Upper lobe of right lung (tissue), 1 donor: ENCODE results near the gene HOXD9. TPM values are rescaled to one million over a fixed set of nuclear protein-coding genes. Genes with fewer than 3 reads are reported as not detected.
A peak's percentile ranks its signal among the peaks of the same experiment; 100 is the strongest.

Experiments used
- ATAC-seq: fragments of 200-7000 bp; cut with Tn5 transposase; one replicate; pipeline ENCODE4 v1.9.1; 2020; ENCODE audit warnings: mild to moderate bottlenecking, moderate library complexity
- DNase-seq: peaks from one replicate; pipeline ENCODE4 v3.0.0-alpha.2; 2020
- H3K27ac ChIP-seq: fragments of 200-600 bp; one replicate; pipeline ENCODE4 v1.8.0; 2022
- H3K27me3 ChIP-seq: fragments of 200-600 bp; one replicate; pipeline ENCODE4 v1.8.0; 2022; ENCODE audit warnings: mild to moderate bottlenecking
- H3K36me3 ChIP-seq: fragments of 200-600 bp; one replicate; pipeline ENCODE4 v1.8.0; 2022
- H3K4me1 ChIP-seq: fragments of 200-600 bp; one replicate; pipeline ENCODE4 v1.8.0; 2022
- H3K4me3 ChIP-seq: fragments of 200-600 bp; one replicate; pipeline ENCODE4 v1.8.0; 2022; ENCODE audit warnings: mild to moderate bottlenecking
- H3K9me3 ChIP-seq: fragments of 200-600 bp; one replicate; pipeline ENCODE4 v1.8.0; 2022
- intact Hi-C: fragments of 100-400 bp; cut with DNase I; formaldehyde crosslinking; loops from one replicate; pipeline ENCODE4 v1.11.0; 2022
- total RNA-seq: library from RNA; stranded (reverse); fragmentation: NEBNext Ultra II Directional; extraction: Animal tissue kit (Norgen Biotek cat#: 25700); gene quantifications from one replicate; pipeline ENCODE4 v1.2.1, GENCODE V29; 2021
- TF ChIP-seq, protein P1 (sequence below): fragments of 200-600 bp; IDR thresholded peaks from one replicate; pipeline ENCODE4 v1.8.0; 2022; ENCODE audit warnings: antibody characterized with exemption
- donor health status: DM: no; HTN: yes; CAD: no; lungs with severe emphysema.

Gene HOXD9
- total RNA-seq, 1 donor from 2014 or later: 1.6 TPM

- no peaks in the 10 kb centered on the region for H3K9me3 ChIP-seq
- DNase-seq: no peak
- H3K36me3 ChIP-seq: no peaks in the 10 kb centered on the region
- no peak overlapping the region for H3K4me3 ChIP-seq
- intact Hi-C loops: loop anchor here (10.0 kb wide), 2 partner anchors 320 to 420 kb away; no protein-coding TSS in a partner anchor
- peaks cover 13% of the 10 kb centered on the region for H3K4me1 ChIP-seq
- TF ChIP-seq, protein P1, sequence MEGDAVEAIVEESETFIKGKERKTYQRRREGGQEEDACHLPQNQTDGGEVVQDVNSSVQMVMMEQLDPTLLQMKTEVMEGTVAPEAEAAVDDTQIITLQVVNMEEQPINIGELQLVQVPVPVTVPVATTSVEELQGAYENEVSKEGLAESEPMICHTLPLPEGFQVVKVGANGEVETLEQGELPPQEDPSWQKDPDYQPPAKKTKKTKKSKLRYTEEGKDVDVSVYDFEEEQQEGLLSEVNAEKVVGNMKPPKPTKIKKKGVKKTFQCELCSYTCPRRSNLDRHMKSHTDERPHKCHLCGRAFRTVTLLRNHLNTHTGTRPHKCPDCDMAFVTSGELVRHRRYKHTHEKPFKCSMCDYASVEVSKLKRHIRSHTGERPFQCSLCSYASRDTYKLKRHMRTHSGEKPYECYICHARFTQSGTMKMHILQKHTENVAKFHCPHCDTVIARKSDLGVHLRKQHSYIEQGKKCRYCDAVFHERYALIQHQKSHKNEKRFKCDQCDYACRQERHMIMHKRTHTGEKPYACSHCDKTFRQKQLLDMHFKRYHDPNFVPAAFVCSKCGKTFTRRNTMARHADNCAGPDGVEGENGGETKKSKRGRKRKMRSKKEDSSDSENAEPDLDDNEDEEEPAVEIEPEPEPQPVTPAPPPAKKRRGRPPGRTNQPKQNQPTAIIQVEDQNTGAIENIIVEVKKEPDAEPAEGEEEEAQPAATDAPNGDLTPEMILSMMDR: no peak
- H3K27me3 ChIP-seq: peaks cover 98% of the 10 kb centered on the region
- H3K27ac ChIP-seq: no peak overlapping the region
- no peak for ATAC-seq
Measured at GRCh38 chr2:176135035-176135440, 12.5 kb downstream of the HOXD9 start.

DNA sequence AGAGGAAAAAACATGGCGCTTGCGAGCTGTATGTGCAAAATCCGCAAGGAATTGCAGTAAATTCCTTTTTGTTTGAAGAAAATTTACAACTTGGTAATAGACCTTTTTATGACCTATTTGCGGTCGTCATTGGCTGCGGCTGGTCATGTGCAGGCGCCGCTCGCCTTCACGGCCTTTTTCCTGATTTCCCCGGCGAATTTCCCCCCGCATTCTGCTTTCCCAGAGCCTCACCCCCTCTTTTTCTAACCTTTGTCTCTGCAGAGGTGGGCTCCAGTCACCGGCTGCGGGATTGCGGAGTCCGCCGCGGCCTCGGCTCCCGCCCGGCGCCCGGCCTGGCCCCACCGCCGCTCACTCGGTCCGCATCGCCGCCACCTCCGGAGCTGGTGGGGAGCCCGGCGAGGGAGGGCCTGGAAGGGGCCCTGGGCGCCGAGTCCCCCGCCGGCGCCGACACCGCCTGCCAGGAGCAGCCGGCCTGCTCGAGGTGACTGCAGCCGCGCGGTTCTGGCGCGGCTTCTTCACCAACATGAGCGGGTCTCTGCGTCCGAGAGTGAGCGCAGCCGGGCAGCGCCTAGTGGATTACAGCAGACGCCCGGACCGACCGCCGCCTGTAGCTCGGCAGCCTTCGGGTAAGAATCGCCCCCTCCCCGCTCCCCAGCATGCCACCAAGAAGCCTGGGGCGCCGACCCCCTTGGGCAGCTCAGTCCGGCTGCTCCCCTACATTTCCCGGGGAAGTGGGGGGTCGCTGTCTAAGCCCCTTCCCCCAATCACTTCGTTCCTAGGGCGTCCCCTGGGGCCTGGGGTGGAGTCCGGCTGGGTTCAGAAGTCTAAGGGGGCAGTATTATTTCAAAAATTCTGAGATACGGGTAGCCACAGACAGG, 14.1 kb downstream of the HOXD9 start:
- ATAC-seq (no peak), DNase-seq (peak; percentile 62)
- H3K27me3 ChIP-seq: peaks cover 98% of the 10 kb centered on the region
- H3K36me3 ChIP-seq: no peaks in the 10 kb centered on the region
- intact Hi-C loops: loop anchor here (10.0 kb wide), 2 partner anchors 318 to 418 kb away; no protein-coding TSS in a partner anchor
- TF ChIP-seq, protein P1: no peak
- H3K27ac ChIP-seq: no peak overlapping the region
- peak overlapping the region; percentile 11 for H3K4me3 ChIP-seq
- H3K9me3 ChIP-seq: no peaks in the 10 kb centered on the region
- H3K4me1 ChIP-seq: peaks cover 19% of the 10 kb centered on the region

DNA sequence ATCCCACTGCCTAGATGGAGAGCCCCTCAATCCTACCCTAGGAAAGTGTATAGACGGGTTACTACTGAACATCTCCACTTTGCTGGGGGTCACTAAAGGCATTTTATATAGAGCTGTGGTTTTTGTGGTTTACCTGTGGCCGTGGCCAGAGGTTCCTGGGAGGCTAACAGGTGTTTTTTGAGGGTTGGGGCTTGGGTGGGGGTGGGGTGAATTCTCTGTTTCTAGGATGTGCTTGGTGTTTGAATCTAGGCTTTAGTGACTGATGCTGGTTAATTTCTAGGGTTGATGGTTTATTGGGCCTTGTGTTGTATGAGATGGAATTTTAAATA, 14.7 kb downstream of the HOXD9 start:
- H3K27ac ChIP-seq: no peak overlapping the region
- peaks cover 97% of the 10 kb centered on the region for H3K27me3 ChIP-seq
- no peaks in the 10 kb centered on the region for H3K36me3 ChIP-seq
- no peak for DNase-seq
- intact Hi-C loops: loop anchor here (10.0 kb wide), 2 partner anchors 318 to 418 kb away; no protein-coding TSS in a partner anchor
- TF ChIP-seq, protein P1: no peak
- H3K9me3 ChIP-seq: no peaks in the 10 kb centered on the region
- peak overlapping the region; percentile 11 for H3K4me3 ChIP-seq
- ATAC-seq: no peak
- H3K4me1 ChIP-seq: peaks cover 18% of the 10 kb centered on the region

DNA sequence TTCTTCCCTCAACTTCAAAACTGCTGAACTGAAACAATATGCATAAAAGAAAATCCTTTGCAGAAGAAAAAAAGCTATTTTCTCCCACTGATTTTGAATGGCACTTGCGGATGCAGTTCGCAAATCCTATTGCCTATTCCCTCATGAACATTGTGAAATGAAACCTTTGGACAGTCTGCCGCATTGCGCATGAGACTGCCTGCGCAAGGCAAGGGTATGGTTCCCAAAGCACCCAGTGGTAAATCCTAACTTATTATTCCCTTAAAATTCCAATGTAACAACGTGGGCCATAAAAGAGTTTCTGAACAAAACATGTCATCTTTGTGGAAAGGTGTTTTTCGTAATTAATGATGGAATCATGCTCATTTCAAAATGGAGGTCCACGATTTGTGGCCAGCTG, 15.4 kb downstream of the HOXD9 start:
- Histone ChIP-seq H3K4me3 (no peak overlapping the region), H3K4me1 (peaks cover 15% of the 10 kb centered on the region), H3K36me3 (no peaks in the 10 kb centered on the region), H3K27ac (no peak overlapping the region), H3K9me3 (no peaks in the 10 kb centered on the region), H3K27me3 (peaks cover 97% of the 10 kb centered on the region)
- ATAC-seq: no peak
- DNase-seq: no peak
- intact Hi-C loops: loop anchor here (10.0 kb wide), 2 partner anchors 317 to 417 kb away; no protein-coding TSS in a partner anchor
- TF ChIP-seq, protein P1: no peak

GRCh38 chr2:176138526-176138922, 16.0 kb downstream of the HOXD9 start:
- DNase-seq (no peak), ATAC-seq (no peak)
- Histone ChIP-seq H3K27ac (no peak overlapping the region), H3K9me3 (no peaks in the 10 kb centered on the region), H3K4me3 (no peak overlapping the region), H3K4me1 (peaks cover 15% of the 10 kb centered on the region), H3K36me3 (no peaks in the 10 kb centered on the region), H3K27me3 (peaks cover 96% of the 10 kb centered on the region)
- intact Hi-C loops: loop anchor here (10.0 kb wide), 2 partner anchors 316 to 416 kb away; no protein-coding TSS in a partner anchor
- TF ChIP-seq, protein P1: no peak
